HCT116 (cell line): ENCODE data around the gene GTF3C5. TPM values are rescaled to one million over a fixed set of nuclear protein-coding genes. Genes with fewer than 3 reads are reported as not detected.
"Not testable (repeated sequence)": the region's sequence is repeated elsewhere in the genome, so short reads cannot be mapped to it uniquely, and the experiment has no call there.

Experiments
- ATAC-seq: fragments of 200-7000 bp; cut with Tn5 transposase; 2 replicates; pipeline ENCODE4 v1.9.1; 2020; ENCODE audit warnings: mild to moderate bottlenecking, moderate library complexity
- BruUV-seq: library from RNA; stranded (reverse); fragments of 400-500 nt; replicated peaks from 2 replicates; lab custom pipeline; 2021; lab: Mats Ljungman, UMichigan
- CTCF ChIA-PET: fragments of 300-600 bp; sonication (Branson Sonifier 250); formaldehyde crosslinking; loops from one replicate; lab custom pipeline; 2021; ENCODE audit warnings: antibody characterized with exemption; lab: Charles Lee
- POLR2A ChIA-PET: fragments of 300-600, 350-600 bp; sonication (Branson Sonifier 250); formaldehyde crosslinking; loops from one replicate; lab custom pipeline; 2021; ENCODE audit warnings: antibody characterized with exemption; lab: Charles Lee
- RAD21 ChIA-PET, 2 experiments: fragments of 300-600 bp; sonication (Branson Sonifier 250); formaldehyde crosslinking; loops; one replicate each; lab custom pipeline; 2023; ENCODE audit warnings: low total read pairs in 2 of 2; ENCODE audit not compliant: uncharacterized antibody in 2 of 2, unreplicated experiment in 2 of 2, low non-redundant PET in 1 of 2; lab: Charles Lee
- DNase-seq: peaks from one replicate; pipeline ENCODE4 v3.0.0-alpha.2; 2010; ENCODE audit warnings: low read depth, low spot score
- H2AFZ ChIP-seq: fragments of 200-600 bp; shearing (Covaris generic), sonication (generic); 2 replicates; pipeline ENCODE4 v1.6.1; 2017; ENCODE audit warnings: low read depth, mixed run types, mixed read lengths, antibody characterized with exemption, low read length; ENCODE audit not compliant: poor library complexity, severe bottlenecking
- H3K27ac ChIP-seq: 2 replicates; pipeline ENCODE4 v1.5.1; 2012; ENCODE audit warnings: low read depth, low read length
- H3K27me3 ChIP-seq: fragments of 200-600 bp; sonication (generic); 2 replicates; pipeline ENCODE4 v1.6.1; 2016; ENCODE audit warnings: mixed run types, low read length, mixed read lengths; ENCODE audit not compliant: insufficient read depth
- H3K36me3 ChIP-seq, 2 experiments: fragments of 200-500 bp in 1 of 2; fragments of 200-600 bp in 1 of 2; sonication (Bioruptor generic) in 1 of 2; sonication (generic) in 1 of 2; 2 replicates each; pipeline versions ENCODE4 v1.5.1 to v1.6.1; 2014 to 2016; ENCODE audit warnings: low read length in 2 of 2, inconsistent platforms in 1 of 2, mixed read lengths in 1 of 2, mixed run types in 1 of 2; ENCODE audit not compliant: insufficient read depth in 2 of 2, control insufficient read depth in 1 of 2
- H3K4me1 ChIP-seq, 2 experiments: fragments of 200-600 bp in 1 of 2; sonication (generic) in 1 of 2; 2 replicates each; pipeline versions ENCODE4 v1.5.1 to v1.6.1; 2012 to 2017; ENCODE audit warnings: low read length in 2 of 2, inconsistent platforms in 1 of 2, mild to moderate bottlenecking in 1 of 2, mixed read lengths in 1 of 2, mixed run types in 1 of 2, moderate library complexity in 1 of 2; ENCODE audit not compliant: insufficient read depth in 2 of 2, control insufficient read depth in 1 of 2
- H3K4me2 ChIP-seq: fragments of 200-600 bp; sonication (generic); 2 replicates; pipeline ENCODE4 v1.6.1; 2017; ENCODE audit warnings: mixed run types, low read length, mixed read lengths
- H3K4me3 ChIP-seq, 2 experiments: fragments of 200-600 bp in 1 of 2; sonication (generic) in 1 of 2; replicated peaks in 1 of 2; 2 replicates each; pipeline ENCODE4 v1.5.1; 2011 to 2016; ENCODE audit warnings: low read length in 2 of 2, control low read depth in 1 of 2, low read depth in 1 of 2, mild to moderate bottlenecking in 1 of 2, mixed read lengths in 1 of 2, mixed run types in 1 of 2
- H3K79me2 ChIP-seq: fragments of 200-600 bp; sonication (generic); 2 replicates; pipeline ENCODE4 v1.6.1; 2017; ENCODE audit warnings: mild to moderate bottlenecking, mixed run types, low read length, moderate library complexity, mixed read lengths; ENCODE audit not compliant: insufficient read depth
- H3K9ac ChIP-seq: fragments of 200-600 bp; sonication (generic); 2 replicates; pipeline ENCODE4 v1.6.1; 2016; ENCODE audit warnings: low read length, mixed read lengths
- H3K9me2 ChIP-seq: fragments of 200-600 bp; sonication (generic), shearing (Covaris generic); 2 replicates; pipeline ENCODE4 v1.6.1; 2017; ENCODE audit warnings: mixed run types, mild to moderate bottlenecking, moderate library complexity; ENCODE audit not compliant: insufficient read depth
- H3K9me3 ChIP-seq, 2 experiments: fragments of 200-500 bp in 1 of 2; fragments of 200-600 bp in 1 of 2; sonication (Bioruptor generic) in 1 of 2; sonication (generic) in 1 of 2; 2 replicates each; pipeline ENCODE4 v1.6.1; 2014 to 2017; ENCODE audit warnings: low read length in 2 of 2, mixed read lengths in 2 of 2, inconsistent platforms in 1 of 2, low read depth in 1 of 2, mild to moderate bottlenecking in 1 of 2, mixed run types in 1 of 2, moderate library complexity in 1 of 2; ENCODE audit not compliant: control insufficient read depth in 1 of 2, insufficient read depth in 1 of 2
- H4K20me1 ChIP-seq: fragments of 200-600 bp; sonication (generic), shearing (Covaris generic); 2 replicates; pipeline ENCODE4 v1.6.1; 2017; ENCODE audit warnings: mixed run types, mild to moderate bottlenecking, moderate library complexity; ENCODE audit not compliant: insufficient read depth
- EGR1 ChIP-seq: IDR thresholded peaks from 2 replicates; pipeline ENCODE4 v1.6.1; 2012; ENCODE audit warnings: low read depth
- ELF1 ChIP-seq: IDR thresholded peaks from 2 replicates; pipeline ENCODE4 v1.6.1; 2012; ENCODE audit warnings: low read depth, borderline replicate concordance
- POLR2A ChIP-seq: IDR thresholded peaks from 2 replicates; pipeline ENCODE4 v1.7.0; 2011; ENCODE audit warnings: borderline replicate concordance; ENCODE audit not compliant: insufficient read depth, insufficient read length; ENCODE audit errors: extremely low read depth
- SIN3A ChIP-seq: IDR thresholded peaks from 2 replicates; pipeline ENCODE4 v1.6.1; 2012; ENCODE audit warnings: low read depth
- YY1 ChIP-seq: IDR thresholded peaks from 2 replicates; pipeline ENCODE4 v1.6.1; 2011; ENCODE audit warnings: low read length, low read depth, moderate library complexity, mild to moderate bottlenecking; ENCODE audit not compliant: insufficient replicate concordance; ENCODE audit errors: extremely low read depth
- intact Hi-C: fragments of 100-400 bp; cut with micrococcal nuclease; formaldehyde crosslinking; loops from 2 replicates; pipeline ENCODE4 v1.10.0; 2022
- total RNA-seq: library from RNA; stranded (reverse); gene quantifications from one replicate; pipeline ENCODE4 v1.2.1, GENCODE V29; 2021; ENCODE audit not compliant: unreplicated experiment
- TF ChIP-seq, protein P1 (sequence below): IDR thresholded peaks from 2 replicates; pipeline ENCODE4 v1.6.1; 2012
- TF ChIP-seq, protein P2 (sequence below), 3 experiments: fragments of 200-600 bp in 1 of 3; sonication (generic) in 1 of 3; IDR thresholded peaks in 2 of 3; conservative IDR thresholded peaks in 1 of 3; 2 replicates each; pipeline ENCODE4 v1.5.1; 2012 to 2017; ENCODE audit warnings: low read depth in 2 of 3, low read length in 2 of 3, antibody characterized with exemption in 1 of 3, borderline replicate concordance in 1 of 3, control low read depth in 1 of 3, mild to moderate bottlenecking in 1 of 3, mixed read lengths in 1 of 3, mixed run types in 1 of 3, moderate library complexity in 1 of 3; ENCODE audit not compliant: insufficient read depth in 1 of 3

The GTF3C5 gene
- total RNA-seq, 1 experiment from 2014 or later, result 95.1 TPM

- CTCF ChIA-PET, result no interaction called here
- no peak overlapping the region for H3K4me2 ChIP-seq
- POLR2A ChIA-PET, result no interaction called here
Observed at GRCh38 chr9:132989414-132989996, 41.3 kb upstream of the GTF3C5 start.

GRCh38 chr9:132989998-132990557 is 40.7 kb upstream of the GTF3C5 start:
- peaks cover 0 to 17% of the 10 kb centered on the region in 2 experiments; a peak in 2 of 4 replicates for H3K4me1 ChIP-seq
- POLR2A ChIA-PET, H3K4me2 ChIP-seq, H3K27ac ChIP-seq, H4K20me1 ChIP-seq, H3K9ac ChIP-seq, H3K27me3 ChIP-seq, H3K4me3 ChIP-seq, H2AFZ ChIP-seq, intact Hi-C loops, H3K36me3 ChIP-seq, CTCF ChIA-PET, H3K9me3 ChIP-seq, H3K79me2 ChIP-seq, BruUV-seq, H3K9me2 ChIP-seq, DNase-seq, RAD21 ChIA-PET: not testable (repeated sequence)
- ATAC-seq, result peak; percentile 13; the same call in 1 of the 2 replicates

More at GRCh38 chr9:132989414-132989996, 41.3 kb upstream of the GTF3C5 start:
- H2AFZ ChIP-seq, result no peak overlapping the region
- no TSS peak for BruUV-seq
- intact Hi-C loops, result no loop called here
- no peaks in the 10 kb centered on the region for H3K79me2 ChIP-seq
- TF ChIP-seq YY1, result no peak
- TF ChIP-seq, protein P1, sequence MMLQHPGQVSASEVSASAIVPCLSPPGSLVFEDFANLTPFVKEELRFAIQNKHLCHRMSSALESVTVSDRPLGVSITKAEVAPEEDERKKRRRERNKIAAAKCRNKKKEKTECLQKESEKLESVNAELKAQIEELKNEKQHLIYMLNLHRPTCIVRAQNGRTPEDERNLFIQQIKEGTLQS, result no peak
- no peak for TF ChIP-seq SIN3A
- TF ChIP-seq, protein P2, sequence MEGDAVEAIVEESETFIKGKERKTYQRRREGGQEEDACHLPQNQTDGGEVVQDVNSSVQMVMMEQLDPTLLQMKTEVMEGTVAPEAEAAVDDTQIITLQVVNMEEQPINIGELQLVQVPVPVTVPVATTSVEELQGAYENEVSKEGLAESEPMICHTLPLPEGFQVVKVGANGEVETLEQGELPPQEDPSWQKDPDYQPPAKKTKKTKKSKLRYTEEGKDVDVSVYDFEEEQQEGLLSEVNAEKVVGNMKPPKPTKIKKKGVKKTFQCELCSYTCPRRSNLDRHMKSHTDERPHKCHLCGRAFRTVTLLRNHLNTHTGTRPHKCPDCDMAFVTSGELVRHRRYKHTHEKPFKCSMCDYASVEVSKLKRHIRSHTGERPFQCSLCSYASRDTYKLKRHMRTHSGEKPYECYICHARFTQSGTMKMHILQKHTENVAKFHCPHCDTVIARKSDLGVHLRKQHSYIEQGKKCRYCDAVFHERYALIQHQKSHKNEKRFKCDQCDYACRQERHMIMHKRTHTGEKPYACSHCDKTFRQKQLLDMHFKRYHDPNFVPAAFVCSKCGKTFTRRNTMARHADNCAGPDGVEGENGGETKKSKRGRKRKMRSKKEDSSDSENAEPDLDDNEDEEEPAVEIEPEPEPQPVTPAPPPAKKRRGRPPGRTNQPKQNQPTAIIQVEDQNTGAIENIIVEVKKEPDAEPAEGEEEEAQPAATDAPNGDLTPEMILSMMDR (IDR thresholded peaks at IDR 0.05 in 2 of 3, conservative IDR thresholded peaks at IDR 0.05 in 1 of 3; ENCODE audit: borderline replicate concordance in 1 of 3, insufficient read depth in 1 of 3, low read depth in 2 of 3, low read length in 2 of 3), result no peak
- no peak for TF ChIP-seq POLR2A
- TF ChIP-seq EGR1, result no peak
- no peak for TF ChIP-seq ELF1
- TF ChIP-seq, all 23 proteins: peak for 0
- DNase-seq, result no peak
- RAD21 ChIA-PET, result no interaction called here
- no peak overlapping the region for H3K27ac ChIP-seq
- no peak overlapping the region for H3K9ac ChIP-seq
- no peaks in the 10 kb centered on the region for H3K36me3 ChIP-seq
- H3K4me3 ChIP-seq, result no peak overlapping the region
- H3K9me3 ChIP-seq, result no peaks in the 10 kb centered on the region
- peaks cover 0 to 14% of the 10 kb centered on the region in 2 experiments; a peak in 2 of 4 replicates for H3K4me1 ChIP-seq
- no peaks in the 10 kb centered on the region for H4K20me1 ChIP-seq
- H3K27me3 ChIP-seq, result peaks cover 7% of the 10 kb centered on the region; the same call in 1 of the 2 replicates
- no peaks in the 10 kb centered on the region for H3K9me2 ChIP-seq
- ATAC-seq, result peak; percentile 12; the same call in 1 of the 2 replicates
